NCI-H146 (cell line): ENCODE results near the gene SKAP2.

Experiments
- DNase-seq: peaks from one replicate; lab custom pipeline; 2025; lab: John Stamatoyannopoulos, UW

SKAP2 gene

DNA sequence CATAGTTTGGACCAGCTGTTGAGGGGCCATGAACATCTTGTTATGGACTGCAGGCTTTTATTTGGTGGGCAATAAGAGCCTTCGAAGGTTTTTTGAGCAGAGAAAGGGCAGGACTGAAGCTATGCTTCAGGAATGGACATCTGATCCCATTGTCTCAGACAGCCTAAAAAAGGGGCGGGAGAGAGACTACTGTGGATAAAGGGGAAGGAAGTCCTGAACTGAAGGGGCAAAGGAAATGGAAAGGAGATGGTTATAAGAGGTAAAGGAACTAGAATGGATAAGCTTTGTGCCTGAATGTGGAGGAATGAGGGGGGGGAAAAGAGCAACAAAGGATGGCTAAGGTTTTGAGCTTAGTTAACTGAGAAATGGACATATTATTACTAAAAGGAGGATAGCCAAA lies 172.5 kb downstream of the SKAP2 start:
- no peak for DNase-seq

DNA sequence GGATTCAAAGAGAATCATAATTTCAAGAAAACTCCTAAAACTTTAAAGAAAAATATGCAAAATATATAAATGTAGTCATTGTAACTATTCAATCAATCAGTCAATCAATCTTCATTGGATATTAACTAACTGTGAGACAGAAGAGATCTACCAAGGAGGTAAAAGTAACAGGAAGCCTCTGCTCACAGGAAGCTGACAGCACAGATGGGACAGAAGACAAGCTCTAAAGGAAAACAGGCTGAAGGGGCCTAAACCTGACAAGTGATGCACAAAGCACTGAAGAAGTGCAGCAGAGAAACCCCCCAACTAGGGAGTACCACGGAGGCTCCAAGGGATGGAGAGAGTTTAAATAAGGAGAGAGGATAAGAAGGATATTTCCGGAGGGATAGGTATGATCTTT lies 173.0 kb downstream of the SKAP2 start:
- no peak for DNase-seq

DNA sequence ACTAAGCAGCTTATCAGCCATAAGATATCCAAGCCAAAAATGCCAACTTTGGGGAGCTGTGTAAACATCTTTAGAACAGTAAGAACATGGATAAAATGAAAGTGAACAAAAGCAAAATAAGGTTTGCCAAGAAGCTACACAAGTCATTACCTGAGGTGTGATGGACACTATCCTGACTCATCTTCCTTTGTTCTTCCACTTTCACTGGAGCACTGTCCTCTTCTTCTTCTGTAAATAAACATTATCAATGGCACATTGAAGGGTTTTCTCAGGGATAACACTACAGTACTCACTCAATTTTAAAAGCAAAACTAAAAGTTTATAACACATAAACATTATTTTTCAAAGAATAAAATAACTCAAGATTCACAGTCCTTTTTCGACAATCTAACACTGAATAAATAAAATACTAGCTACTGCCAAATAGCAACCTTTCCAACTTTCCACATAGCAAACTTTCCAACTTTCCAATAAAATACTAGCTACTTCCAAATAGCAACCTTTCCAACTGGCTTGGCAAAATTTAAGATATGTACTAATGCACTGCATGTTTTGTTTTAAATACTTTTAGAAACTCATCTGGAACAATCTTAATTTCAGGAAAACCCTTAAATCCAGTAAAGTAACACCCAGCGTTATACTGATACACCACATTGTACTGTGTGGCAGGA lies 174.1 kb downstream of the SKAP2 start:
- DNase-seq: no peak

DNA sequence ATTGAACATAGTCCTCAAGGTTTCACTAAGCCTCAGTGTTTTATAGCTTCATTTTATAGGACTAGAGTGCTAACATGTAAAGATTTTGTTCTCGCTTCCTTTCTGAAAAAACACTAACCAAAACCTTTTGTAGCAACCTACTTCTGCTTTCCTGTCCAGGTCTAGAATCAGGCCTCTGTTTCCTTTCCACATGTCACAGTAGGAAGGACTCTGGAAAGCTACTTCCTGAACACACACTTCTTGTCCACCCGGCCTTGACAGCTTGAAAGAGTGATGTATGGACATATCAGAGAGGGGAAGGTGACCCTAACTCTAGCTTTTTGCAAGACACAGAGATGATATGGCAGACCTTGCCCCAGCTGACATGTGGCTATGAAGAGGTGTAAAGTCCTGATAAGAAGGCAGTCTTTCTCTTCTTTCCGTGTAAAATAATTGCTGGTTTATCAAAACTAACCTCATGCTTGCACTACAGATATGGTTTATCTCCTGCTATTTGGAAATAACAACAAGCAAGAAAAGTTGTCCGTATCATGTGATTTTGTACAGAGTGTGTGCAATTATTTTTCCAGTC lies 175.4 kb downstream of the SKAP2 start:
- no peak for DNase-seq

DNA sequence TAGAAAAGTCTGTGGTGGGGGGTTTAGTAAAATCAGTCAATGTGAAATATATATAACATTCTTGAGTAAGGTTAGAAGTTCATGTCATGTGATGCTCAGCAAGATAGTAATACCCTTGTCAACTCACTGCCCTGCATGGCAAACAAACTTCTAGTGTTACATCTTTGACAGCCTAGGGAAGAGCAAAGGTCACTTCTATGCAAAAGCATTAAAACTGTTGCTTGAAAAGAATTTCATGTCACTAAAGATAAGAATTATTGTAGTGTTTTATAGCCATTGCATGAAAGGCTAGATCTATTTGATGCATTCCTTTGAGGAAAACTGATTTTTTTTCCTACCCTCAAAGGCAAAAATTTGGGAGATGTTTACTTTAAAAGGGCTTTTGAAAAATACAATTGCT lies 176.0 kb downstream of the SKAP2 start:
- DNase-seq: no peak

DNA sequence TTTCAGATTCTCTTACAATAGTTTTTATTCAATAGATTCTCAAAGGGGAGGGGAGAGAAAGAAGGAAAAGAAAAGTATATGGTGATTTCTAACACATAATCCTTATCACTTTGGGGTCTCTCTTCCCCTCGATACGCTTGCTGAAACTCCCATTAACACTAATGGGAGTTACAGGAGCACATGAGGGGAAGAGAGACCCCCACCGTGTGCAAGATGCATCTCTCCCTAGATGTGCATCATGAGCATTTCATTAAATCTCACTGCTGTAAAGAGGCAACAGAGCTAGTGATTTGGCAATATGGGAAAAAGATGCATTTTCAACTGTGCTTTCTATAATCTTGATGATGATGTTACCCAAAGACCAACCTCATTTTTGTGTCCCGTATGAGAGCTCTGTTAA lies 177.4 kb downstream of the SKAP2 start:
- no peak for DNase-seq

DNA sequence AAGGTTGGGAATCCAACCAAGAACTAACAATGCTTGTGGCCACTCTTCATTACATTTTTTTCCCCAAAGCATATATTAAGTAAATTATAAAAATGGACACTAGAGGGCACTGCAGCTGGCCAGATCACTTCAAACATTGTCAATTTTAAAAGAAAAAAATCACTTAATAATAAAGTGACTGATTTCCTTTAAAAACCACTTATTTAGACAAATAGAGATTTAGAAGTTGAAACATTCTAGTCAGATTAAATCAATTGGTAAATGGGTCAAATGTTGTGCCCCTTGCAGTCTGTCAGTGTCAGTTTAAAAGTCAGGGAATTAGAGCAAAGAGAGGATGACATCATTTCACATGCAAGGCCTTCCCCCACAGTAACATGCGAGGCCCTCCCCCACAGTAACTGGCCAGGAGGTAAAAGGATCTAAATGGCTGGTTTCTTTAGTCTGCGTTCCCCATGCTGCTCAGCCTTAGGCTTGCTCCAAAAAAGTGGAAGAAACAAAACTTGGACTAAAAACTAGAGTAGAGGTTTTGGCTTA lies 177.9 kb downstream of the SKAP2 start:
- DNase-seq: peak; percentile 59

DNA sequence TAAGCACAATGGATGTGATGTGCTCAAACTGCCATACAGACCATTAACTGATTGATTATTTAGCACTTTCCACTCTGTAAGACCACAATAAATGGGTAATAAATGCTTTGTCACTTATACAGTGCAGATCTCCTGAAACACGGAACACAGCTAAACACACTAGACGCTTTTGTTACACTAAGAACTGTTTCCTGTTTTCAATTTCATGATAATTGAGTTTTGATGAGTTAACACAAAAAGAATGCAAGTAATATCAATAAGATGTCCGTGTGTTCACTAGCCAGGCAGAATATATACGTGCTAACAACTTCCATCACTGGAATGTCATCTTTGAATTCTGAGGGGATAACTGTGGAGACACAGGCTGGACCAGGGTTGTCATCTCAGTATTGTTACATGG lies 178.8 kb downstream of the SKAP2 start:
- DNase-seq: no peak

DNA sequence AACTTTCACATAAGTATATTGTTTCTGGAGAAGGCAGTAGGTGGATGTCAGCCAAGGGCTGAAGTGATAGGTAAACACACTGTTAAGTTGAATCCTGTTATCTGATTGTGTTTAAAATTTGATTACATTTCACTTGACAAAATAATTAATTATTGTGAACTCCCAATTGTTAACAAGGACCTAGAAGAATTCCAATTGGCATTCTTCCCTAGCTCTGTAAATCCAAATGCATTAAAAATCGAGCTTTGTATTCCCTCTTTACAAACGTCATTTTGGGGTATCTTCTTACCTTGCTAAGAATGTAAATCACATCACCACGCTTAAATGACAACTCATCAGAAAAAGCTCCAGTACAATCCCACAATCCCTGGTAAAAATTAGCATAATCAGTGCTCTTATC lies 179.9 kb downstream of the SKAP2 start:
- DNase-seq: no peak

DNA sequence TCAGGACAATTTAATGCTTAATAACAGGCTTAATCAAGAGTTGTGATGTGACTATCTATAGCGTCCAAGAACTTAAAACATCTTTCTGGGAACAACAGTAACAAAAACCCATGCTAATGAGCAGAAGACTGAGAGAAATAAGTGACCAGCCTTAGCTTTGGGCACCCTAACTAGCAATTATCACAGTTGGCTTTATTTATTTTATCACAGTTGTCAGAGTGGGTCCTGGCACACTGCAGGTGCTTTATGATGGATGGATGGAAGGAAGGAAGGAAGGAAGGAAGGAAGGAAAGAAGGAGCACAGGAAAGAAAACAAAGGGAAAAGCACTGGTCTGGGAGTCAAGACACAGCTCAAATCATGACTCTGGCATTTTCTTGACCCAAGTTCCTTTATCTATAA lies 181.1 kb downstream of the SKAP2 start:
- DNase-seq: peak; percentile 55

DNA sequence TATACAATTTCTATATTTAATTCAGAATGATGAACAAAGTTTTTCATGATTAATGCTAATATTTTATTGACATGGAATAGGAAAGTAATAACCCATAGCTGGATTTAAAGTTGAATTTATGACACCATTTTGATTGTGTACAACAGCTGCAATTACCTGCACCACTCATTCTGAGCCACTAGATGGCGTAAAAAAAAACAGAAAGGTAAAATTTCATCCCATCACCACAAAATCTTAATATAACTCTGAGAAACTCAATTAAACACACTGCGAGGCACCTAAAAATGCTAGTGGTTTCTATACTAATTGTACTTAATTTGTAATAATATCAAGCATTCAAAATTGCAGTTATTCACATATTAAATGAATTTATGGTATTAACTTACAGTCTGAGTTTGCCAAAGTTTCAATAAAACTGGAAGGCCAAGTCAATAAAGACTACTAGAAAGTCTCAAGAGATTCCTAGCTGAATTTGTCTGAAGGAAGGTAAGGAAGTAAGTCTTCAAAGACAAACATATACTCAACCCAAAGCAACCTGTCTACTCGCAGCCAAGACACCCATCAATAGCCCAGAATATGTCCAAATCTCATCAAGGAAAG lies 182.5 kb downstream of the SKAP2 start:
- peak; percentile 12 for DNase-seq

DNA sequence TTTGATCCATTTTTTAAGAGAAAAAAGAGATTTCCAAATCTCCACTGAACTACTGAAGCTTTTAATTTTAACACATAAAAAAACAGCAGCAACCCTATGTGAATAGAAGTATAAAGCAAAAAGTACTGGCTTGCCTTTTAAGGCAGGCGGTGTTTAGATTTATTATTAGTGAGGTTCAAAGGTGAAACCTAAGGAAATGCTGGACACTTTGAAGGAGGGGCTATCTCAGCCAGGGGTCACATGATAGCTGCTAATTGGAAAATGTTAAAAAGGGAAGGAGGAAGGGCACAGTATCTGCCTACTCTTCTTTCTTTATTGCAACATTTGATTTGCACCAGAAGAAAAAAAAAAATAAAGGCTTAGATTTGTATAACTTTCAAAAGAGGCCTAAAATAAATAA lies 183.8 kb downstream of the SKAP2 start:
- no peak for DNase-seq

DNA sequence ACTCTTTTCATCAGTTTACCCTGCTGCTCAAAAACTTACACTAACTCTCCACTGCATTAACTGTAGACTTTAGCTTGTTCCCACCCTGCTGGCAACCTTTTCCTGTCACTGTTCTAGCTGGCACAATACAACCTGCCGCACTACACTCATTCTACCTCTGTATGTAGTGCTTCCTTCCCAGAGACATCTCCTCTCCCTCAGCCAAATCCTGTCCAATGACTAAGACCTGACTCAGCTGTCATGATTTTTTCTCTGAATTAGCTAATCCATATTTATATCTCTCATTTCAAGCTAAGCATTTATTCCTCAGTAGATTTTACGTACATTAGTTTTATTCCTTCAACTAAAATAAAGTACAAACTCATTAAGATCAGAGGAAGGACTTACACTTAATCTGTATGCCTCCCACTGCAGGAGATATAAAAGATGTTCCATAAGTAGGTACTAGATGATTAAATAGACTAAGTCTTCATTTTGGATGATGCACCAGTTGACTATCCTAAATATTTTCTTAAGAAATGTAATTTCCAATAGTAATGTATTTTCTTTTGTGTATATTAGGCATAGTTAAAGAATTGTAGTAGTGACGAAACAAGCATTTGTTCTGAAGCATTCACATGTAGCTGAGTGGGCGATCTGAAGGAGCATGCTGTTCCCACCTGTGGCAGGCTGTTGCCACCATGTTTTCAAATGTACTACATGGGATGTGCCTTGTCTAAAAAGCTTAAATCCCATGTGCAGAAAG lies 189.1 kb downstream of the SKAP2 start:
- no peak for DNase-seq

DNA sequence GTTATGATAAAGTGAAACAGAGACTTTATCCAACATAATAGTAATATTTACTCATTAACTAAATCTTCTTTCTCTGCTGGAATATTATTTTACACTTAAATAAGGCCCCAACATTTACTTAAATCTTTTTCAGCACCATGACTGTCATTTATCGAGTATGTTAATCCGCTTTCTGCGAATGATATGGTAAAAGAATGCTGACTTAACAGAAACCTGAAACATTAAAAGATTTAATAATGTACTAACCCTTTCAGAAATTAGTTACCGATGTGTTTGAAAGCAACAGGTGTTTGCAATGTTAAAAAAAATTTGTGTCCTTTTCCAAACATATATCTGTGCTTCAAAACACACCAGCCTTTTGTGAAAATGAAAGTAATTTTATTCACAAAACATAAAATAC lies 190.5 kb downstream of the SKAP2 start:
- DNase-seq: no peak

DNA sequence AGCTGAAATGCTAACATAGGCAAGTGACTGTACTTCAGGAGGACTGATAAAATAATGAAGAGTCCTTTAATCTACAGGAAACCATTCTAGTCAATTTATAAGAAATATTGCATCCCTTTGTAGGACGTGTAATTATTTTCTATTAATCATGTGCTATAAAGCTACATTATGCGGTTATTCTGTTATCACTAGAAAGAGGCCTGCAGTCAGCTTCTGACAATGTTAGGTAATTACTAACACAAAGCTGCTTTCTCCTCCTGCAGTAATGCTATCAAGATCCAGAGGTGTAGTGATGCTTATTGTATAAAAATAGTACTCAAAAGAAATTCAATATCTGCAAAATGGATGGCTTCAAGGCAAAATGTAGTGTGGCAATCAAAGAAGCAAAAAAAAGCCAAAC lies 191.1 kb downstream of the SKAP2 start:
- DNase-seq: peak; percentile 65

DNA sequence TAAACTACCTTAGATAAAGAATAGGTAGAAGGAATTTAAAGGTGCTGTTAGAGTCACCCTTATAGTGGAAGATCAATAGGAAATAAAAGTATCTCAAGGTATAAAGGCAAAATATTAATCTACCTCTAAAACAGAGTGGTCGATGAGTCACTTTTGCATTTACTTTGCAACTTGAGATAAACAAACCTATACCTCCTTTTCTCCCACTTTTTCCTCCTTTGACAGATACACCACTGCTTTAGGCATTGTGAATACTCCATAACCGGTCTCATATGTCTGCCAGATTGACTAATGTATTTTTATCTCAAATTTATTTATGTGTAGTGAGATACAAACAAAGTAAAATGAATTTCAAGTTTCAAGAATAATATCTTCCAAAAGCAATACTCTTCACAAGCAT lies 193.5 kb downstream of the SKAP2 start:
- DNase-seq: no peak

DNA sequence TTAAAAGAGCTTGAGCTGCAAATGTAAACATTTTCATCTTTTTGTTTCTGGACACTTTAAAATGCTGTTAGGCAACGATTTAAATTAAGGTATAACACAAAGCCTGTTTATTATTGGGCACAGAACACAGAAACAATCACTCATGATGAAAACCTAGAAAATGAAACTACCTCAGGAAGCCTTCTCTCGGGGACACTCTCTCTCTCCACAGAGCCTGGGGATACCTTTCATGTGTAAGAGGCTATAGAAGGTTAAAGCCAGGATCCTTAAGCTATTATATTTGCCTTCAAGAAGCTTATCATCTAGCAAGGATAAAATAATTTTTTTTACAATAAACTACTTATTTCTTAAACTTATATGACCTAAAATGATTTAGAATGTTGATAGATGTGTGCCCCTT lies 194.1 kb downstream of the SKAP2 start:
- DNase-seq: no peak

DNA sequence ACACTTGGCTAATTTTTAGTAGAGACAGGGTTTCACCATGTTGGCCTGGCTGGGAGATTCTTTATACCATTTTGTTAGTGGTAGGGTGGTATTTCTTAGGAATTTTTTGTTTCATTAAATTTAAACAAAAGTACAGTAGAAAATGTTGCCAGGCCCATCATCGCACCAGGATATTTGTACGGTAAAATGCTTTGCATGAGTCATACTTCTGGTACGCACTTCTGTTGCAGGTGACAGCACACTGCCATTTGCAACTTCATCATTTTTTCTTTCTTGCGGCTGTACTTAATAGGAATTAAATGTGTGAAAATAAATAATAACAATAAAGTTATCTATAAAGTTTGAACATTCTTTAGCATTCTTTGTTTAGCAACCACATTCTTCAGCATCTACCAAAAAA lies 195.6 kb downstream of the SKAP2 start:
- DNase-seq: no peak

DNA sequence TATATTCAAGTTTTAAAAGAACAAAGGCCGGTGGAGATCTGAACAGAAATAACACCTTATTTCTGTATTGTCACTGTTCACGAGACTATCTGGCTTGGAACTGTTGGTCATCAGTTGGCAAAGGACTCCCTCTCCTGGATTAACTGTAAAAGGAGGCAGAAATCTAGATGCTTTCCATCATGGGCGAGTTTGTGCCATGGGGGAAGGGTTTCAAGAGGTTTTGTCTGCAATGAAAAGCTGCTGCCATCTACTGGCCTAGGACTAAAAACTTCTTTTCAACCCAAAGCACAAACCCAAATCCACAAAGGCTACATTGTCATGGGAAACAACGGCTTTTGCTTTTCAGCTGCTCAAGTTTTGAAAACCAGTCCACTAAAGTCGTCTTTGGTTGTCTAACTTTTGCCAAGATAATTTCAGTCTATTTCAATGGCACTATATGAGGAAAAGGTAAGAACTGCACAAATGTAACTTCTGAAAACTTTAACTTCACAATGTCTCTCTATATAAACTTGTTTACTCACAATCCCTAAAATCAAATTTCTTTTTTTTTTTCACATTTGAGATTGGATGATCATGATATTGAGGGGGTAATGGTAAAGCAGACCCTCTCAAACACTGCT lies 196.8 kb downstream of the SKAP2 start:
- peak; percentile 98 for DNase-seq

DNA sequence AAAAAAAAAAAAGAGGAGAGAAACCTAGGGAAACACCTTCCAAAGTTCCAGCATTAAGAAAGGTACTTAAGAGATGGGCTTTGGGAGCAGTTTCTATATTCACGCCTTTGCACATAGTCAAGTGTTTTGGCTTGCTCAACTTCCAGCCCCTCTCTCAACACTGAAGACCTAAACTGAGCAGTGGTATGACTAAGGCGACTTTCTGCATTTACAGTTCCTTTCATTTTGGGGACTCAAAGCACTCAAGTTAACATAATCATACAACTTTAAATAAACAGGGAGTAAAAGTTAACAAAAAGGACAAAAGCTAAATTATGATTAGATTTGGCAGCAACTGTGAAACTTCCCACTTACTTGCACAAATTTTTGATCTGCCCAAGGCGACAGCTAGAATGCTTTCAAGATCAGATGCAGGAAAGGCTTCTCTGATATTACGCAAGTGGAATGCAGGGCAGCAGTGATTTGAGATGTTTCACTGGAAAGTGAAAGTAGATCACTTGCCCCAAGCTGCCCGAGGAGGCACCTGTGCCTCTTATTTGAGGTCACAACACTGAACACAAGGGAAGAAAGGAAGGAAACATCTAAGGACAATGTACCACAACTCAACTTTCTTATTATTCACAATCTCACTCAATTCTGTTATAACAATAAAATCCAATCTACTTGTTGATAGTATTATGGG lies 199.5 kb downstream of the SKAP2 start:
- DNase-seq: peak; percentile 15

DNA sequence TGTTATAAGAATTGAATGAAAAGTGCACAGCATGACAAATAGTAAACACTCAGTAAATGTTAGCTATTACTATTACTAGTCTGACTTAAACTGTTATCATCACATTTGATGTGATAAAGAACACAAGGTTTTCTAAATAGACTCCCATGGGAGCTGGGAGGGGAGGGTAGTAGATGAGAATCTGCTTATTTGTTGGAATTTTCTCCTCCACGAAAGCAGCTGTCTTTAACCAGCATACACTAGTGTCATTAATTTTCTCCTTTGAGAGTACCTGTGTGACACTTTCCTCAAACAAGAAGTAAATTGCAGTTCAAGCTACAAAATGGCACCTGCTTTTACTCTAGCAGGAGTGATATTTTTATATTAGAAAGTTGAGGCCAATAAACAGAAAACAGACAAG lies 200.1 kb downstream of the SKAP2 start:
- DNase-seq: peak; percentile 40

DNA sequence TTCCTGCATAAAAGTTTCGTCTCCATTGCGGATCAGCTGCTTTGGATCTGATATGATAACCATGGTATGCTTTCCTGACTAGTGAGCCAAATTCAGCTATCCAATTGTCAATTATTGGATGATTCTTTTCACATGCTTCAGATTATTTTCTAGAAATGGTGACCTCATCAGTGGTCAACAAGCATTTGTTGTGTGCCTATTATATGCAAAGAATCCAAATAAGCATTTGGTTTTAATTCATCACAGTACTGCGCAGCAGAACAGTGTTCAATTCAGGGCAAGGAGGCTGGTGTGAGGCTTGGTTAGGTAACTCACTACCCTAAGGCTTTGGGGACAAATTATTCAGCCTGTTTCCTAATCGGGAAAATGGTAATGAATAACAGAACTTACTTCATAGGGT lies 200.5 kb downstream of the SKAP2 start:
- DNase-seq: no peak
